WI38 (cell line): Measurements from ENCODE around the gene NEAT1.
A peak's percentile ranks its signal among the peaks of the same experiment; 100 is the strongest.

Experiments used
- H3K4me3 ChIP-seq: 2 replicates; pipeline ENCODE4 v1.5.1; 2011; ENCODE audit warnings: low read depth, mild to moderate bottlenecking, control low read depth, low read length
- CTCF ChIP-seq: IDR thresholded peaks from 2 replicates; pipeline ENCODE4 v1.5.1; 2012; ENCODE audit warnings: low read depth, mild to moderate bottlenecking, control low read depth, low read length

The NEAT1 gene

GRCh38 chr11:65430406-65431217, 8.0 kb downstream of the NEAT1 start:
- peak overlapping the region; percentile 44 for H3K4me3 ChIP-seq
- no peak for TF ChIP-seq CTCF

GRCh38 chr11:65431451-65432099, 9.0 kb downstream of the NEAT1 start:
- no peak overlapping the region for H3K4me3 ChIP-seq
- TF ChIP-seq CTCF = no peak

GRCh38 chr11:65432100-65432650, 9.6 kb downstream of the NEAT1 start:
- TF ChIP-seq CTCF = no peak
- H3K4me3 ChIP-seq = no peak overlapping the region

- no peak for TF ChIP-seq CTCF
- no peak overlapping the region for H3K4me3 ChIP-seq
Observed at GRCh38 chr11:65432686-65433582, 10.3 kb downstream of the NEAT1 start.

- H3K4me3 ChIP-seq = no peak overlapping the region
- no peak for TF ChIP-seq CTCF
Observed at GRCh38 chr11:65433657-65434056, 11.1 kb downstream of the NEAT1 start.

GRCh38 chr11:65434057-65434666, 11.6 kb downstream of the NEAT1 start:
- no peak for TF ChIP-seq CTCF
- no peak overlapping the region for H3K4me3 ChIP-seq
